KMS-11 (cell line): Measurements from ENCODE around the gene TMEM244.

Experiments used
- H2AFZ ChIP-seq: fragments of 200-600 bp; sonication (generic); 2 replicates; pipeline ENCODE4 v1.6.1; 2016; ENCODE audit warnings: antibody characterized with exemption, mixed run types, low read depth
- H3K27ac ChIP-seq: fragments of 200-600 bp; sonication (generic); 2 replicates; pipeline ENCODE4 v1.6.1; 2016; ENCODE audit warnings: mild to moderate bottlenecking, mixed run types
- H3K27me3 ChIP-seq: fragments of 200-600 bp; sonication (generic); 2 replicates; pipeline ENCODE4 v1.6.1; 2017; ENCODE audit warnings: mild to moderate bottlenecking, low read depth, mixed run types, moderate library complexity; ENCODE audit not compliant: insufficient read depth
- H3K36me3 ChIP-seq: fragments of 200-600 bp; sonication (generic); 2 replicates; pipeline ENCODE4 v1.6.1; 2017; ENCODE audit warnings: mild to moderate bottlenecking, mixed run types; ENCODE audit not compliant: insufficient read depth
- H3K4me1 ChIP-seq: fragments of 200-600 bp; sonication (generic); 2 replicates; pipeline ENCODE4 v1.6.1; 2016; ENCODE audit warnings: mild to moderate bottlenecking, low read depth, mixed run types; ENCODE audit not compliant: poor library complexity, severe bottlenecking
- H3K4me2 ChIP-seq: fragments of 200-600 bp; sonication (generic); 2 replicates; pipeline ENCODE4 v1.7.0; 2016; ENCODE audit warnings: mild to moderate bottlenecking, mixed run types
- H3K4me3 ChIP-seq: fragments of 200-600 bp; sonication (generic); IDR thresholded peaks from 2 replicates; pipeline ENCODE4 v1.6.1; 2017; ENCODE audit warnings: low read depth, low read length, mixed read lengths; ENCODE audit not compliant: insufficient read depth
- H3K79me2 ChIP-seq: fragments of 200-600 bp; sonication (generic); 2 replicates; pipeline ENCODE4 v1.6.1; 2016; ENCODE audit warnings: low read depth, mixed run types; ENCODE audit not compliant: insufficient read depth
- H3K9ac ChIP-seq: fragments of 200-600 bp; sonication (generic); 2 replicates; pipeline ENCODE4 v1.6.1; 2016; ENCODE audit warnings: mild to moderate bottlenecking, mixed run types
- H4K20me1 ChIP-seq: fragments of 200-600 bp; sonication (generic); 2 replicates; pipeline ENCODE4 v1.6.1; 2016; ENCODE audit warnings: mild to moderate bottlenecking, mixed run types; ENCODE audit not compliant: insufficient read depth
- CTCF ChIP-seq: fragments of 200-600 bp; sonication (generic); conservative IDR thresholded peaks from 2 replicates; pipeline ENCODE4 v1.6.1; 2017; ENCODE audit warnings: low read depth, mild to moderate bottlenecking, antibody characterized with exemption, low read length, moderate library complexity, mixed read lengths

The TMEM244 gene

GRCh38 chr6:129894921-129895320, 33.8 kb upstream of the TMEM244 start:
- H3K4me2 ChIP-seq, result no peak overlapping the region
- H2AFZ ChIP-seq, result no peak overlapping the region
- H3K27ac ChIP-seq, result no peak overlapping the region
- no peak overlapping the region for H3K9ac ChIP-seq
- H3K4me3 ChIP-seq, result no peak overlapping the region
- no peaks in the 10 kb centered on the region for H3K79me2 ChIP-seq
- no peaks in the 10 kb centered on the region for H4K20me1 ChIP-seq
- no peak for TF ChIP-seq CTCF
- H3K4me1 ChIP-seq, result no peaks in the 10 kb centered on the region
- no peaks in the 10 kb centered on the region for H3K36me3 ChIP-seq
- H3K27me3 ChIP-seq, result no peaks in the 10 kb centered on the region

- no peak overlapping the region for H3K4me3 ChIP-seq
- no peak overlapping the region for H3K27ac ChIP-seq
- H2AFZ ChIP-seq, result no peak overlapping the region
- no peaks in the 10 kb centered on the region for H3K79me2 ChIP-seq
- no peaks in the 10 kb centered on the region for H4K20me1 ChIP-seq
- no peak overlapping the region for H3K4me2 ChIP-seq
- H3K27me3 ChIP-seq, result no peaks in the 10 kb centered on the region
- H3K36me3 ChIP-seq, result no peaks in the 10 kb centered on the region
- no peak overlapping the region for H3K9ac ChIP-seq
- no peaks in the 10 kb centered on the region for H3K4me1 ChIP-seq
- TF ChIP-seq CTCF, result peak; percentile 58; the same call in 1 of the 2 replicates
Observed at GRCh38 chr6:129893640-129894039, 32.5 kb upstream of the TMEM244 start.

GRCh38 chr6:129890701-129891100, 29.6 kb upstream of the TMEM244 start:
- H2AFZ ChIP-seq, result no peak overlapping the region
- H3K4me2 ChIP-seq, result no peak overlapping the region
- H3K9ac ChIP-seq, result no peak overlapping the region
- no peak for TF ChIP-seq CTCF
- no peaks in the 10 kb centered on the region for H3K4me1 ChIP-seq
- H3K4me3 ChIP-seq, result no peak overlapping the region
- H3K27ac ChIP-seq, result no peak overlapping the region
- H3K36me3 ChIP-seq, result no peaks in the 10 kb centered on the region
- no peaks in the 10 kb centered on the region for H3K27me3 ChIP-seq
- H3K79me2 ChIP-seq, result no peaks in the 10 kb centered on the region
- no peaks in the 10 kb centered on the region for H4K20me1 ChIP-seq

DNA sequence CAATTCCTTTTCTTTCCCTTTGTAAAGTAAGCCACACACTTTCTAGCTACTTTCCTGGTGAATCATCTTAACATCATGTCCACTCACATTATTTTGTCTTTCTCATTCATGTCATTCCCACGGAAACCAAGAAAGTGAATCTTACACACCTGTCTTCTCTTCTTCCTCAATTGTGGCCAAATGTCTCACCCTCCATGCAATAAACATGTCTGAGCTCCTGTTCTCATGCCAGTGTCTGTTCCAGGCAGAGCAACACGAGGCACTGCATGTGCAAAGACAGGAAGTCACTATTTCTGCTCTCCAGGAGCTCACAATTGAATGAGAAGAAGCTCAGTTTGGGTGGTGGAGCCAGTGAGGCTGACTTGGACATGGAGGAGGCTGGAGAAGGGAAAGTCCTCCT, 29.0 kb upstream of the TMEM244 start:
- H3K9ac ChIP-seq, result no peak overlapping the region
- no peaks in the 10 kb centered on the region for H4K20me1 ChIP-seq
- TF ChIP-seq CTCF, result no peak
- no peaks in the 10 kb centered on the region for H3K4me1 ChIP-seq
- H3K27me3 ChIP-seq, result no peaks in the 10 kb centered on the region
- no peak overlapping the region for H3K4me3 ChIP-seq
- H3K79me2 ChIP-seq, result no peaks in the 10 kb centered on the region
- H2AFZ ChIP-seq, result no peak overlapping the region
- H3K36me3 ChIP-seq, result no peaks in the 10 kb centered on the region
- H3K4me2 ChIP-seq, result no peak overlapping the region
- H3K27ac ChIP-seq, result no peak overlapping the region
